Sigmoid colon (tissue), 3 donors: ENCODE results near the gene TRAM2.
A peak's percentile ranks its signal among the peaks of the same experiment; 100 is the strongest.

Experiments used
- CTCF ChIP-seq, 4 experiments: fragments of 450-650 bp in 3 of 4; fragments of 200-600 bp in 1 of 4; IDR thresholded peaks; one replicate each; pipeline ENCODE4 v1.5.1; 2016 to 2019; ENCODE audit warnings: antibody characterized with exemption in 4 of 4, mild to moderate bottlenecking in 3 of 4, moderate library complexity in 2 of 4
- POLR2A ChIP-seq, 2 donors: fragments of 450-650 bp; IDR thresholded peaks; one replicate each; pipeline ENCODE4 v1.6.1; 2016; ENCODE audit warnings: antibody characterized with exemption in 2 of 2, mild to moderate bottlenecking in 2 of 2, moderate library complexity in 2 of 2

GRCh38 chr6:52517502-52518278, 59.2 kb downstream of the TRAM2 start:
- TF ChIP-seq CTCF (IDR thresholded peaks at IDR 0.05) (peak in 1 of 4 experiments; percentile 9), POLR2A (IDR thresholded peaks at IDR 0.05) (peak in 1 of 2 donors; percentile 32)
